ES-I3 (cell line): ENCODE data around the gene TBC1D10B.

ENCODE experiments used
- H3K36me3 ChIP-seq: 2 replicates; pipeline ENCODE4 v1.6.1; 2013; ENCODE audit warnings: mild to moderate bottlenecking, low read length, control low read depth, moderate library complexity; ENCODE audit not compliant: insufficient read depth
- H3K4me1 ChIP-seq: 2 replicates; pipeline ENCODE4 v1.6.1; 2013; ENCODE audit warnings: mild to moderate bottlenecking, control low read depth, low read length; ENCODE audit not compliant: insufficient read depth
- H3K9ac ChIP-seq: 2 replicates; pipeline ENCODE4 v1.6.1; 2013; ENCODE audit warnings: low read depth, mild to moderate bottlenecking, low read length, moderate library complexity
- H3K9me3 ChIP-seq: 2 replicates; pipeline ENCODE4 v1.6.1; 2013; ENCODE audit warnings: mild to moderate bottlenecking, low read length, moderate library complexity; ENCODE audit not compliant: control insufficient read depth, insufficient read depth

TBC1D10B gene

GRCh38 chr16:30370456-30371247, at the start of gene TBC1D10B:
Gene TBC1D10B (minus strand): TSS chr16:30370494. CDS start chr16:30370183, 311 bp downstream.
- Histone ChIP-seq H3K9ac (peak within 1 kb of the TSS; percentile 58; the same call in 1 of the 2 replicates), H3K36me3 (no peaks in the 10 kb centered on the region; the same call in 1 of the 2 replicates), H3K4me1 (peaks cover 8% of the 10 kb centered on the region; the same call in 1 of the 2 replicates), H3K9me3 (no peaks in the 10 kb centered on the region)

- peak overlapping the region; percentile 69 for H3K9ac ChIP-seq
- no peaks in the 10 kb centered on the region for H3K9me3 ChIP-seq
- 0 out of 2 replicates have a peak, but pooled peaks cover 3% of the 10 kb centered on the region for H3K36me3 ChIP-seq
- H3K4me1 ChIP-seq: no peaks in the 10 kb centered on the region; the same call in 1 of the 2 replicates
Observed at GRCh38 chr16:30418350-30419181, 48.3 kb upstream of the TBC1D10B start.

- Histone ChIP-seq H3K9ac (peak overlapping the region; percentile 69), H3K4me1 (no peaks in the 10 kb centered on the region; the same call in 1 of the 2 replicates), H3K36me3 (no peaks in the 10 kb centered on the region), H3K9me3 (no peaks in the 10 kb centered on the region)
Observed at GRCh38 chr16:30417529-30418349, 47.4 kb upstream of the TBC1D10B start.

- peak overlapping the region; percentile 69 for H3K9ac ChIP-seq
- H3K4me1 ChIP-seq: no peaks in the 10 kb centered on the region; the same call in 1 of the 2 replicates
- H3K9me3 ChIP-seq: no peaks in the 10 kb centered on the region
- H3K36me3 ChIP-seq: 0 out of 2 replicates have a peak, but pooled peaks cover under 1% of the 10 kb centered on the region
Observed at GRCh38 chr16:30416624-30417528, 46.6 kb upstream of the TBC1D10B start.

- Histone ChIP-seq H3K9me3 (no peaks in the 10 kb centered on the region), H3K9ac (no peak overlapping the region), H3K4me1 (no peaks in the 10 kb centered on the region; the same call in 1 of the 2 replicates), H3K36me3 (0 out of 2 replicates have a peak, but pooled peaks cover 6% of the 10 kb centered on the region)
Observed at GRCh38 chr16:30416047-30416603, 45.8 kb upstream of the TBC1D10B start.

- 0 out of 2 replicates have a peak, but pooled peaks cover 6% of the 10 kb centered on the region for H3K36me3 ChIP-seq
- H3K4me1 ChIP-seq: peaks cover 1% of the 10 kb centered on the region; the same call in 1 of the 2 replicates
- H3K9ac ChIP-seq: no peak overlapping the region
Observed at GRCh38 chr16:30414159-30414558, 43.9 kb upstream of the TBC1D10B start.

GRCh38 chr16:30413112-30413806, 43.0 kb upstream of the TBC1D10B start:
- H3K4me1 ChIP-seq: 0 out of 2 replicates have a peak, but pooled peaks cover 3% of the 10 kb centered on the region
- 0 out of 2 replicates have a peak, but pooled peaks cover 6% of the 10 kb centered on the region for H3K36me3 ChIP-seq
- H3K9ac ChIP-seq: no peak overlapping the region
- H3K9me3 ChIP-seq: no peaks in the 10 kb centered on the region

More at GRCh38 chr16:30414159-30414558, 43.9 kb upstream of the TBC1D10B start:
- no peaks in the 10 kb centered on the region for H3K9me3 ChIP-seq

- Histone ChIP-seq H3K9ac (no peak overlapping the region), H3K36me3 (0 out of 2 replicates have a peak, but pooled peaks cover 6% of the 10 kb centered on the region), H3K4me1 (0 out of 2 replicates have a peak, but pooled peaks cover 3% of the 10 kb centered on the region), H3K9me3 (no peaks in the 10 kb centered on the region)
Observed at GRCh38 chr16:30409125-30410060, 39.1 kb upstream of the TBC1D10B start.

- H3K36me3 ChIP-seq: 0 out of 2 replicates have a peak, but pooled peaks cover 6% of the 10 kb centered on the region
- no peaks in the 10 kb centered on the region for H3K9me3 ChIP-seq
- H3K9ac ChIP-seq: peak overlapping the region; percentile 83
- H3K4me1 ChIP-seq: 0 out of 2 replicates have a peak, but pooled peaks cover 3% of the 10 kb centered on the region
Observed at GRCh38 chr16:30407804-30408534, 37.7 kb upstream of the TBC1D10B start.

- Histone ChIP-seq H3K4me1 (0 out of 2 replicates have a peak, but pooled peaks cover 3% of the 10 kb centered on the region), H3K9me3 (no peaks in the 10 kb centered on the region), H3K36me3 (0 out of 2 replicates have a peak, but pooled peaks cover 6% of the 10 kb centered on the region), H3K9ac (peak within 1 kb of the TSS; percentile 83)
Observed at GRCh38 chr16:30407102-30407803, 37.0 kb upstream of the TBC1D10B start, which contains the start of gene ZNF771. Gene ZNF771 (plus strand): TSS chr16:30407606. CDS start chr16:30408054, 448 bp downstream.
